ENCODE results near the gene JAKMIP1.

- TF ChIP-seq CTCF (IDR thresholded peaks at IDR 0.05 in 2 of 3, conservative IDR thresholded peaks at IDR 0.05 in 1 of 3; ENCODE audit: borderline replicate concordance in 1 of 3, insufficient read depth in 1 of 3, low read depth in 2 of 3, low read length in 2 of 3) (no peak), SP1 (IDR thresholded peaks at IDR 0.05; ENCODE audit: low read depth) (no peak), EZH2 (IDR thresholded peaks at IDR 0.05) (no peak), MAX (IDR thresholded peaks at IDR 0.05) (no peak), ZFX (IDR thresholded peaks at IDR 0.05) (no peak), POLR2A (IDR thresholded peaks at IDR 0.05; ENCODE audit: borderline replicate concordance, extremely low read depth, insufficient read depth, insufficient read length) (no peak), EGR1 (IDR thresholded peaks at IDR 0.05; ENCODE audit: low read depth) (no peak), JUND (IDR thresholded peaks at IDR 0.05) (no peak)
Observed at GRCh38 chr4:6058531-6059374, 141.6 kb downstream of the JAKMIP1 start.
